Thyroid gland (tissue), 4 donors: ENCODE measurements around the gene OR7G2.

Source experiments
- POLR2A ChIP-seq, 2 donors: fragments of 450-650 bp; IDR thresholded peaks; one replicate each; pipeline ENCODE4 v1.6.1; 2017; ENCODE audit warnings: antibody characterized with exemption in 2 of 2, mild to moderate bottlenecking in 2 of 2, moderate library complexity in 1 of 2
- TF ChIP-seq, protein P1 (sequence below), 6 experiments: fragments of 200-600 bp in 3 of 6; fragments of 450-650 bp in 3 of 6; sonication (generic) in 3 of 6; IDR thresholded peaks; one replicate each; pipeline ENCODE4 v1.5.1; 2016 to 2019; ENCODE audit warnings: antibody characterized with exemption in 6 of 6, mild to moderate bottlenecking in 2 of 6, inconsistent platforms in 1 of 6, moderate library complexity in 1 of 6

DNA sequence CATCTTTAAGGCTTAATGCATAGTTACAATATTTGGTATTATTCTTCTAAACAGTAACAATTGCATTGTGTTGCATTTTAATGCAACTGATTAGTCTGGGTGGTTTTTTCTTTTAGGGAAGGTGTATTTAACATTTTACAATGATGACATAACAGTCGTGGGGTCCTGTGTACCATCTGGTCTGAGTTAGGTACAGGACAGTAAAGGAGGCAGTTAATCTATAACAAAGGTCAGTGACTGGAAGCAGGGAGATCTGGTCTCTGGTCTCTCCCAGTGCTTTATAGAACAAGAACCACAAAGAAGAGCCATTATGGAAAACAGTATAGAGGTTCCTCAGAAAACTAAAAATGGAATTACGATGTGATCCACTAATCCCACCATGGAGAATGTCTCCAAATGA is 2.7 kb upstream of the OR7G2 start:
- no peak for TF ChIP-seq POLR2A (IDR thresholded peaks at IDR 0.05)
- TF ChIP-seq, protein P1, sequence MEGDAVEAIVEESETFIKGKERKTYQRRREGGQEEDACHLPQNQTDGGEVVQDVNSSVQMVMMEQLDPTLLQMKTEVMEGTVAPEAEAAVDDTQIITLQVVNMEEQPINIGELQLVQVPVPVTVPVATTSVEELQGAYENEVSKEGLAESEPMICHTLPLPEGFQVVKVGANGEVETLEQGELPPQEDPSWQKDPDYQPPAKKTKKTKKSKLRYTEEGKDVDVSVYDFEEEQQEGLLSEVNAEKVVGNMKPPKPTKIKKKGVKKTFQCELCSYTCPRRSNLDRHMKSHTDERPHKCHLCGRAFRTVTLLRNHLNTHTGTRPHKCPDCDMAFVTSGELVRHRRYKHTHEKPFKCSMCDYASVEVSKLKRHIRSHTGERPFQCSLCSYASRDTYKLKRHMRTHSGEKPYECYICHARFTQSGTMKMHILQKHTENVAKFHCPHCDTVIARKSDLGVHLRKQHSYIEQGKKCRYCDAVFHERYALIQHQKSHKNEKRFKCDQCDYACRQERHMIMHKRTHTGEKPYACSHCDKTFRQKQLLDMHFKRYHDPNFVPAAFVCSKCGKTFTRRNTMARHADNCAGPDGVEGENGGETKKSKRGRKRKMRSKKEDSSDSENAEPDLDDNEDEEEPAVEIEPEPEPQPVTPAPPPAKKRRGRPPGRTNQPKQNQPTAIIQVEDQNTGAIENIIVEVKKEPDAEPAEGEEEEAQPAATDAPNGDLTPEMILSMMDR (IDR thresholded peaks at IDR 0.05), result no peak
